HCT116 (cell line): Measurements from ENCODE around the gene TTC12.

Experiments
- CEBPB ChIP-seq: IDR thresholded peaks from 2 replicates; pipeline ENCODE4 v1.6.1; 2012; ENCODE audit warnings: low read depth
- EGR1 ChIP-seq: IDR thresholded peaks from 2 replicates; pipeline ENCODE4 v1.6.1; 2012; ENCODE audit warnings: low read depth
- EZH2 ChIP-seq: fragments of 200-600 bp; sonication (generic); IDR thresholded peaks from 2 replicates; pipeline ENCODE4 v1.6.1; 2017; ENCODE audit warnings: antibody characterized with exemption, mixed run types
- EZH2phosphoT487 ChIP-seq: fragments of 200-600 bp; IDR thresholded peaks from 2 replicates; pipeline ENCODE4 v1.6.1; 2018; ENCODE audit warnings: antibody characterized with exemption, borderline replicate concordance
- POLR2A ChIP-seq: IDR thresholded peaks from 2 replicates; pipeline ENCODE4 v1.7.0; 2011; ENCODE audit warnings: borderline replicate concordance; ENCODE audit not compliant: insufficient read depth, insufficient read length; ENCODE audit errors: extremely low read depth
- POLR2AphosphoS5 ChIP-seq: IDR thresholded peaks from 2 replicates; pipeline ENCODE4 v1.6.1; 2011; ENCODE audit warnings: mild to moderate bottlenecking, low read depth, low read length, moderate library complexity
- SP1 ChIP-seq: IDR thresholded peaks from 2 replicates; pipeline ENCODE4 v1.6.1; 2012; ENCODE audit warnings: low read depth
- ZFX ChIP-seq: fragments of 450-650 bp; IDR thresholded peaks from 2 replicates; pipeline ENCODE4 v1.6.1; 2017
- ZNF274 ChIP-seq: fragments of 200-500 bp; sonication (Bioruptor generic); IDR thresholded peaks from 2 replicates; pipeline ENCODE4 v1.6.1; 2014; ENCODE audit warnings: mild to moderate bottlenecking, low read depth, low read length, inconsistent platforms
- TF ChIP-seq, protein P1 (sequence below), 3 experiments: fragments of 200-600 bp in 1 of 3; sonication (generic) in 1 of 3; IDR thresholded peaks in 2 of 3; conservative IDR thresholded peaks in 1 of 3; 2 replicates each; pipeline ENCODE4 v1.5.1; 2012 to 2017; ENCODE audit warnings: low read depth in 2 of 3, low read length in 2 of 3, antibody characterized with exemption in 1 of 3, borderline replicate concordance in 1 of 3, control low read depth in 1 of 3, mild to moderate bottlenecking in 1 of 3, mixed read lengths in 1 of 3, mixed run types in 1 of 3, moderate library complexity in 1 of 3; ENCODE audit not compliant: insufficient read depth in 1 of 3
- TF ChIP-seq, protein P2 (sequence below): IDR thresholded peaks from 2 replicates; pipeline ENCODE4 v1.6.1; 2012

DNA sequence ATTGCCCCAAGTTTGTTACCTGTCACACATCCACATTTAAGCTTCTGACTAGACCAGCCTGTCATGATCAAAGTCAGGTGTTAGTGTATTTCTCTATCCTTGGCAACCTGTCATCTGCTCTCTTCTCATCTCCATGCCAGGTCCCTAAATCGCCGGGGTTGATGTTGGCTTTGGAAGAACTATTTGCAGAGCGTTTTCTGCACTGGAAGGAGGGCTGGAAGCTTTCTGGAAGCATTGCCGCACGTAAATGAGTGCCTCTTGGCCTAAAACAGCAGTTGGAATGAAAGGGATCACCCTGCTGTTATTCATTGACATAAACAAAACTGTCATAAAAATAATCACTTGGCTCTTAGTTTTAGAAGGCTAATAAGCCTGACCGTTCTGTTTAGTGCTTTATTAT, 1.4 kb downstream of the TTC12 start:
- TF ChIP-seq EZH2 (no peak), POLR2A (no peak), EGR1 (no peak), POLR2AphosphoS5 (no peak), CEBPB (no peak), ZFX (no peak), EZH2phosphoT487 (no peak), ZNF274 (no peak), SP1 (no peak)
- TF ChIP-seq, protein P1, sequence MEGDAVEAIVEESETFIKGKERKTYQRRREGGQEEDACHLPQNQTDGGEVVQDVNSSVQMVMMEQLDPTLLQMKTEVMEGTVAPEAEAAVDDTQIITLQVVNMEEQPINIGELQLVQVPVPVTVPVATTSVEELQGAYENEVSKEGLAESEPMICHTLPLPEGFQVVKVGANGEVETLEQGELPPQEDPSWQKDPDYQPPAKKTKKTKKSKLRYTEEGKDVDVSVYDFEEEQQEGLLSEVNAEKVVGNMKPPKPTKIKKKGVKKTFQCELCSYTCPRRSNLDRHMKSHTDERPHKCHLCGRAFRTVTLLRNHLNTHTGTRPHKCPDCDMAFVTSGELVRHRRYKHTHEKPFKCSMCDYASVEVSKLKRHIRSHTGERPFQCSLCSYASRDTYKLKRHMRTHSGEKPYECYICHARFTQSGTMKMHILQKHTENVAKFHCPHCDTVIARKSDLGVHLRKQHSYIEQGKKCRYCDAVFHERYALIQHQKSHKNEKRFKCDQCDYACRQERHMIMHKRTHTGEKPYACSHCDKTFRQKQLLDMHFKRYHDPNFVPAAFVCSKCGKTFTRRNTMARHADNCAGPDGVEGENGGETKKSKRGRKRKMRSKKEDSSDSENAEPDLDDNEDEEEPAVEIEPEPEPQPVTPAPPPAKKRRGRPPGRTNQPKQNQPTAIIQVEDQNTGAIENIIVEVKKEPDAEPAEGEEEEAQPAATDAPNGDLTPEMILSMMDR (IDR thresholded peaks at IDR 0.05 in 2 of 3, conservative IDR thresholded peaks at IDR 0.05 in 1 of 3; ENCODE audit: borderline replicate concordance in 1 of 3, insufficient read depth in 1 of 3, low read depth in 2 of 3, low read length in 2 of 3) = no peak
- TF ChIP-seq, protein P2, sequence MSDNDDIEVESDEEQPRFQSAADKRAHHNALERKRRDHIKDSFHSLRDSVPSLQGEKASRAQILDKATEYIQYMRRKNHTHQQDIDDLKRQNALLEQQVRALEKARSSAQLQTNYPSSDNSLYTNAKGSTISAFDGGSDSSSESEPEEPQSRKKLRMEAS = no peak
